ENCODE results near the gene DLEC1.
A peak's percentile ranks its signal among the peaks of the same experiment; 100 is the strongest.

Gene DLEC1

DNA sequence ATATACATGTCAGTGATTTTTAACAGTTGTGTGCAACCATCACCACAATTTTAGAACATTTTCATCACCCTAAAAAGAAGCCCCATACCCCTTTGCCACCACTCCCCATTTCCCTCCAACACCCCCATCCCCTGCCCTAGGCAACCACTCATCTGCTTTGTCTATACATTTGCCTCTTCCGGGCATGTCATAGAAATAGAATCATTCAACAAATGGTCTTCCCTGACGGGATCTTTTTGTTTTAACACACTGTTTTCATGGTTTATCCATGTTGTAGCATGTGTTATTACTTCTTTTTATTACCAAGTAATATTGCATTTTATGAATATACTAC lies 44.4 kb upstream of the DLEC1 start:
- no peaks in the 10 kb centered on the region for H3K27me3 ChIP-seq (ENCODE audit: low read depth, low read length)
- H3K27ac ChIP-seq (ENCODE audit: low read length), result peak overlapping the region; percentile 93
- H3K4me3 ChIP-seq (ENCODE audit: low read depth in 1 of 2, low read length in 2 of 2), result peak overlapping the region; percentile 73 to 76
- no peaks in the 10 kb centered on the region for H3K9me3 ChIP-seq (ENCODE audit: control insufficient read depth in 1 of 2, low read length in 2 of 2)
- H3K4me1 ChIP-seq (ENCODE audit: control insufficient read depth in 1 of 2, insufficient read depth in 2 of 2, low read length in 2 of 2), result peaks cover 13 to 14% of the 10 kb centered on the region in 2 donors
- H3K36me3 ChIP-seq (ENCODE audit: control insufficient read depth in 1 of 2, insufficient read depth in 2 of 2, low read length in 2 of 2), result no peaks in the 10 kb centered on the region

GRCh38 chr3:37995652-37996641 lies 43.1 kb upstream of the DLEC1 start:
- Histone ChIP-seq H3K4me3 (ENCODE audit: low read depth in 1 of 2, low read length in 2 of 2) (no peak overlapping the region), H3K4me1 (ENCODE audit: control insufficient read depth in 1 of 2, insufficient read depth in 2 of 2, low read length in 2 of 2) (peaks cover 13 to 14% of the 10 kb centered on the region in 2 donors), H3K27ac (ENCODE audit: low read length) (peak overlapping the region; percentile 3), H3K9me3 (ENCODE audit: control insufficient read depth in 1 of 2, low read length in 2 of 2) (no peaks in the 10 kb centered on the region), H3K27me3 (ENCODE audit: low read depth, low read length) (no peaks in the 10 kb centered on the region), H3K36me3 (ENCODE audit: control insufficient read depth in 1 of 2, insufficient read depth in 2 of 2, low read length in 2 of 2) (peaks cover 0 to under 1% of the 10 kb centered on the region in 2 donors)

GRCh38 chr3:37996785-37997301 lies 42.2 kb upstream of the DLEC1 start:
- Histone ChIP-seq H3K9me3 (ENCODE audit: control insufficient read depth in 1 of 2, low read length in 2 of 2) (no peaks in the 10 kb centered on the region), H3K27me3 (ENCODE audit: low read depth, low read length) (no peaks in the 10 kb centered on the region), H3K4me3 (ENCODE audit: low read depth in 1 of 2, low read length in 2 of 2) (no peak overlapping the region), H3K4me1 (ENCODE audit: control insufficient read depth in 1 of 2, insufficient read depth in 2 of 2, low read length in 2 of 2) (peaks cover 13 to 14% of the 10 kb centered on the region in 2 donors), H3K36me3 (ENCODE audit: control insufficient read depth in 1 of 2, insufficient read depth in 2 of 2, low read length in 2 of 2) (peaks cover 4 to 10% of the 10 kb centered on the region in 2 donors), H3K27ac (ENCODE audit: low read length) (peak overlapping the region; percentile 3)

GRCh38 chr3:37997342-37997741 lies 41.7 kb upstream of the DLEC1 start:
- Histone ChIP-seq H3K27me3 (ENCODE audit: low read depth, low read length) (no peaks in the 10 kb centered on the region), H3K4me1 (ENCODE audit: control insufficient read depth in 1 of 2, insufficient read depth in 2 of 2, low read length in 2 of 2) (peaks cover 13 to 14% of the 10 kb centered on the region in 2 donors), H3K36me3 (ENCODE audit: control insufficient read depth in 1 of 2, insufficient read depth in 2 of 2, low read length in 2 of 2) (peaks cover 6 to 15% of the 10 kb centered on the region in 2 donors), H3K9me3 (ENCODE audit: control insufficient read depth in 1 of 2, low read length in 2 of 2) (no peaks in the 10 kb centered on the region), H3K27ac (ENCODE audit: low read length) (no peak overlapping the region), H3K4me3 (ENCODE audit: low read depth in 1 of 2, low read length in 2 of 2) (no peak overlapping the region)

GRCh38 chr3:37997791-37998370 lies 41.1 kb upstream of the DLEC1 start:
- Histone ChIP-seq H3K27me3 (ENCODE audit: low read depth, low read length) (no peaks in the 10 kb centered on the region), H3K27ac (ENCODE audit: low read length) (peak overlapping the region; percentile 90), H3K4me3 (ENCODE audit: low read depth in 1 of 2, low read length in 2 of 2) (peak overlapping the region in 1 of 2 donors; percentile 65), H3K36me3 (ENCODE audit: control insufficient read depth in 1 of 2, insufficient read depth in 2 of 2, low read length in 2 of 2) (peaks cover 6 to 17% of the 10 kb centered on the region in 2 donors), H3K4me1 (ENCODE audit: control insufficient read depth in 1 of 2, insufficient read depth in 2 of 2, low read length in 2 of 2) (peaks cover 13 to 15% of the 10 kb centered on the region in 2 donors), H3K9me3 (ENCODE audit: control insufficient read depth in 1 of 2, low read length in 2 of 2) (no peaks in the 10 kb centered on the region)

- no peak overlapping the region for H3K4me3 ChIP-seq (ENCODE audit: low read depth in 1 of 2, low read length in 2 of 2)
- H3K4me1 ChIP-seq (ENCODE audit: control insufficient read depth in 1 of 2, insufficient read depth in 2 of 2, low read length in 2 of 2), result peaks cover 8 to 27% of the 10 kb centered on the region in 2 donors
These were observed 39.2 kb upstream of the DLEC1 start for GRCh38 chr3:37999836-38000235.

GRCh38 chr3:38000242-38000916 lies 38.6 kb upstream of the DLEC1 start:
- Histone ChIP-seq H3K36me3 (ENCODE audit: control insufficient read depth in 1 of 2, insufficient read depth in 2 of 2, low read length in 2 of 2) (peaks cover 6 to 18% of the 10 kb centered on the region in 2 donors), H3K27ac (ENCODE audit: low read length) (no peak overlapping the region)

More at GRCh38 chr3:37999836-38000235, 39.2 kb upstream of the DLEC1 start:
- Histone ChIP-seq H3K27ac (ENCODE audit: low read length) (no peak overlapping the region), H3K36me3 (ENCODE audit: control insufficient read depth in 1 of 2, insufficient read depth in 2 of 2, low read length in 2 of 2) (peaks cover 6 to 17% of the 10 kb centered on the region in 2 donors), H3K27me3 (ENCODE audit: low read depth, low read length) (no peaks in the 10 kb centered on the region), H3K9me3 (ENCODE audit: control insufficient read depth in 1 of 2, low read length in 2 of 2) (no peaks in the 10 kb centered on the region)

GRCh38 chr3:38000965-38001455 lies 38.0 kb upstream of the DLEC1 start:
- H3K4me1 ChIP-seq (ENCODE audit: control insufficient read depth in 1 of 2, insufficient read depth in 2 of 2, low read length in 2 of 2), result peaks cover 8 to 30% of the 10 kb centered on the region in 2 donors
- no peaks in the 10 kb centered on the region for H3K27me3 ChIP-seq (ENCODE audit: low read depth, low read length)
- no peaks in the 10 kb centered on the region for H3K9me3 ChIP-seq (ENCODE audit: control insufficient read depth in 1 of 2, low read length in 2 of 2)
- no peak overlapping the region for H3K27ac ChIP-seq (ENCODE audit: low read length)
- H3K36me3 ChIP-seq (ENCODE audit: control insufficient read depth in 1 of 2, insufficient read depth in 2 of 2, low read length in 2 of 2), result peaks cover 6 to 25% of the 10 kb centered on the region in 2 donors
- H3K4me3 ChIP-seq (ENCODE audit: low read depth in 1 of 2, low read length in 2 of 2), result no peak overlapping the region

More at GRCh38 chr3:38000242-38000916, 38.6 kb upstream of the DLEC1 start:
- no peaks in the 10 kb centered on the region for H3K27me3 ChIP-seq (ENCODE audit: low read depth, low read length)
- H3K9me3 ChIP-seq (ENCODE audit: control insufficient read depth in 1 of 2, low read length in 2 of 2), result no peaks in the 10 kb centered on the region
- no peak overlapping the region for H3K4me3 ChIP-seq (ENCODE audit: low read depth in 1 of 2, low read length in 2 of 2)
- H3K4me1 ChIP-seq (ENCODE audit: control insufficient read depth in 1 of 2, insufficient read depth in 2 of 2, low read length in 2 of 2), result peaks cover 8 to 30% of the 10 kb centered on the region in 2 donors

DNA sequence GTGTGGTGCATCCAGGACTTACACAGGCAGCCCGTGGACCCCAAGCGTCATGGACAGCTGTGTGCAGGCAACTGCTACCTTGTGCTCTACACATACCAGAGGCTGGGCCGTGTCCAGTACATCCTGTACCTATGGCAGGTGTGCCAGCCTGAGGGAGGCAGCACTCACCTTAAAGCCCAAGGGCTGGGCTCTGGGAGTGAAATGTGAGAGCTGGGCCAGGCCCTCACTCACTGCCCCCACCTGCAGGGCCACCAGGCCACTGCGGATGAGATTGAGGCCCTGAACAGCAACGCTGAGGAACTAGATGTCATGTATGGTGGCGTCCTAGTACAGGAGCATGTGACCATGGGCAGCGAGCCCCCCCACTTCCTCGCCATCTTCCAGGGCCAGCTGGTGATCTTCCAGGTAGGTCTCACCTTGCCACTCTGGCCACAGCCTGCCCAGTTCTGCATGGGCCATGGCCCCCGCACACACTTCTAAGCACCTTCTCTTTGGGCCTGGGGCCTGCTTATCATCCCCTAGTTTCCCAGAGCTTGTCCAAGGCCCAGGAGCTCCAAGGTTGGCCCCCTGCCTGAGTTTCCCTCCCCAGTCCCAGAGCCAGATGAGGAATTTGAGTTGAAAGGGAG lies 37.4 kb upstream of the DLEC1 start:
- no peak overlapping the region for H3K4me3 ChIP-seq (ENCODE audit: low read depth in 1 of 2, low read length in 2 of 2)
- H3K36me3 ChIP-seq (ENCODE audit: control insufficient read depth in 1 of 2, insufficient read depth in 2 of 2, low read length in 2 of 2), result peaks cover 6 to 30% of the 10 kb centered on the region in 2 donors
- peaks cover 8 to 30% of the 10 kb centered on the region in 2 donors for H3K4me1 ChIP-seq (ENCODE audit: control insufficient read depth in 1 of 2, insufficient read depth in 2 of 2, low read length in 2 of 2)
- no peaks in the 10 kb centered on the region for H3K27me3 ChIP-seq (ENCODE audit: low read depth, low read length)
- H3K27ac ChIP-seq (ENCODE audit: low read length), result no peak overlapping the region
- no peaks in the 10 kb centered on the region for H3K9me3 ChIP-seq (ENCODE audit: control insufficient read depth in 1 of 2, low read length in 2 of 2)

DNA sequence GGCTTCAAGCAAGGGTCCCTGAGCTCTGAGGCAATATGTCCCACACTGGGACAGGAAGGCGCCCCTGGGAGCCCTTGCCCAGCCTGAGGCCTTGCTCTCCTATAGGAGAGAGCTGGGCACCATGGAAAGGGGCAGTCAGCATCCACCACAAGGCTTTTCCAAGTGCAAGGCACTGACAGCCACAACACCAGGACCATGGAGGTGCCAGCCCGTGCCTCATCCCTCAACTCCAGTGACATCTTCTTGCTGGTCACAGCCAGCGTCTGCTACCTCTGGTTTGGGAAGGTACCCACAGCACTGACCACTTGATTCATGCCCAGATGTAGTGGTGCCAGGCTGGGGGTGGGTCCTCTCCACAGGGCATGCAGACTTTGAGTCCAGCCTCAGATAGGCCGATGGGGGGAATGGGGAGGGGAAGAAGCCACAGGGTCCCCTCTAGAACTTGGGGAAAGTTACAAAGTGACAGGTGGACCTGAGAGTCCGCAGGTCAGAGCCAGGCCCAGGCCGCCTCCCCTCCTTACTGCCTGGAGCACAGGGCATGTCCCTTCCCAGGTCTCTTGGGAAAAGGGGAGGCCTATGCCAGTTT lies 36.6 kb upstream of the DLEC1 start:
- Histone ChIP-seq H3K4me1 (ENCODE audit: control insufficient read depth in 1 of 2, insufficient read depth in 2 of 2, low read length in 2 of 2) (peaks cover 8 to 30% of the 10 kb centered on the region in 2 donors), H3K36me3 (ENCODE audit: control insufficient read depth in 1 of 2, insufficient read depth in 2 of 2, low read length in 2 of 2) (peaks cover 6 to 38% of the 10 kb centered on the region in 2 donors), H3K27ac (ENCODE audit: low read length) (no peak overlapping the region), H3K27me3 (ENCODE audit: low read depth, low read length) (no peaks in the 10 kb centered on the region), H3K9me3 (ENCODE audit: control insufficient read depth in 1 of 2, low read length in 2 of 2) (no peaks in the 10 kb centered on the region), H3K4me3 (ENCODE audit: low read depth in 1 of 2, low read length in 2 of 2) (no peak overlapping the region)

Data from muscle layer of duodenum (tissue), 2 donors.